Stimulated activated CD8-positive, alpha-beta memory T cell treated with anti-CD3 and anti-CD28 coated beads, Interleukin-15, amount 100 ng/mL, for 24 hours (primary cell): ENCODE data around the gene TMPRSS13.

ENCODE experiments used
- DNase-seq: peaks from one replicate; pipeline ENCODE4 v3.0.0-alpha.2; 2020; ENCODE audit warnings: low read depth

TMPRSS13 gene

DNA sequence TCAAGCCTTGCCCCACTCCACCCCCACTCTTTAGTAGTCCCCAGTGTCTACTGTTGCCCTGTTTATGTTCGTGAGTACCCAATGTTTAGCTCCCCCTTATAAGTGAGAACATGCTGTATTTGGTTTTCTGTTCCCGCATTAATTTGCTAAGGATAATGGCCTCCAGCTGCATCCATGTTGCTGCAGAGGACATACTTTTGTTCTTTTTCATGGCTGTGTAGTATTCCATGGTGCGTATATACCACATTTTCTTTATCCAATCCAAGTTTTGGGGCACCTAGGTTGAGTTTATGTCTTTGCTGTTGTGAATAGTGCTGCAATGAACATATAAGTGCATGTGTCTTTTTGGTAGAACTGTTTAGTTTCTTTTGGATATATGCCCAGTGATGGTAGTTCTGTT is 36.6 kb downstream of the TMPRSS13 start:
- no peak for DNase-seq

DNA sequence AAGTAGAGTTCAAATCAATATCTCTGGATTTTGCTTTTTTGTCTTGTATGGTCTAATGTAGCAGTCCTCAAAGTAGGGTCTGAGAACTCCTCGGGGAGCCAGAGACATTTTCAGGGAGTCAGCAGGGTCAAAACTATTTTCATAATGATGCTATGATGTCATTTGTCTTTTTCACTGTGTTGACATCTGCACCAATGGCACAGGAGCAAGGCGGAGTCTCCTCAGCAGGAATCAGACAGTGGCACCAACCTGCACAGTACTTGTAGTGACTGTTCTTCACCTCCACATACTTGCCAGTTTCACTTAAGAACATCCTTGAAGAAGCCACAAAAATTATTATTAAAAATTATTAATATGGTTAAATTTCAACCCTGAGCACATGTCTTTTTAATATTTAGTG is 37.8 kb downstream of the TMPRSS13 start:
- DNase-seq: no peak

GRCh38 chr11:117888139-117888566 is 41.0 kb downstream of the TMPRSS13 start:
- DNase-seq: no peak

DNA sequence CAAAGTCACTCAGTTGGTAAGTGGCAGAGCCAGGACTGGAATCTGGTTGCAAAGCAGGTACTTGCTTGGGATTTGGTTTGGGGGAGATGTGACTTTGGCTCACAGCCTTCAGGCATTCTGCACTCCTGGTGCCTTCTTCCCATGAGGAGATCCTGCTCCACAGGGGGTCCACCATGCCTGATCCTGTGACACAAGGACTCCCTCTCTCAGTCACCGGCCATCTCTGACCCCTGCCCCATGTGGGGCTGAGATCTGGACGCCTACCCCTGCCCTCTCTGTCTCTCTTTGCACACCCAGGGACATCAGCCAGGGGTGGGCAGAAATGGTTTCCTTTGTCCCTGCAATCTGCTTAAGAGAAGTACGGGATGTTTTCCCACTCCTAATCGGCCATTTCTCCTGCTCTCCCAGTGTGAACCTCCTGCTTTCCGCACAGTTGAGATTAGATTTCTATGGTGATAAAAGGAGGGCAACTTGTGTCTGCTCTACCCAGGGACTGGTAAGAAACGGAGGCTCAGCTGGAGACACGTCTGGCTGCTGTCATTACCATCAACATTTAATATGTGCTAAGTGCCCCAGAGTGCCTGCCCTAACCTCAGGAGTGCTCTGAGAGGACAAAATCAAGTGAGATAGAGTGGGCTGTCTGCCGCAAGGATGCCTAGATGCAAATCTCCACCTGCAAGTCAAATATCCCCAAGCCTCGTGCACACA is 41.6 kb downstream of the TMPRSS13 start:
- DNase-seq: no peak

- DNase-seq: no peak
These were observed 43.4 kb downstream of the TMPRSS13 start for GRCh38 chr11:117885777-117886176.

DNA sequence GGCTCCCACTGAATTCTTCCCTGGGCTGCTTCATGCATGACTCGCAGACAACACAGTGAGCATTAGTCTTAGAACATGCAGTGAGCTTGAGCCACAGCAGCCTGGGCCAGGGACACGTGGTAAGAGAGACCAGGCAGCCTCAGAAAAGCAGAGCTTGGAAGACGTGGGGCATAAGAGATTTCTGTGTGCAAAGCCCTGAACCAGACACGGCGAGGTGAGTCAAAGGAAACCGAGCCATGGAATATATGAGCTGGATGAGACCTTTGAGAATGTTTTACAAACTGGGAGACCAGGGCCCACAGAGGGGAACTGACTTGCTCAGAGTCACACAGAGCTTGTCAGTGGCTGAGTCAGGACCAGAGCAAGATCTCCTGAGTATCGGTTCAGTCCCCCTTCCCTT is 44.2 kb downstream of the TMPRSS13 start:
- DNase-seq: no peak

DNA sequence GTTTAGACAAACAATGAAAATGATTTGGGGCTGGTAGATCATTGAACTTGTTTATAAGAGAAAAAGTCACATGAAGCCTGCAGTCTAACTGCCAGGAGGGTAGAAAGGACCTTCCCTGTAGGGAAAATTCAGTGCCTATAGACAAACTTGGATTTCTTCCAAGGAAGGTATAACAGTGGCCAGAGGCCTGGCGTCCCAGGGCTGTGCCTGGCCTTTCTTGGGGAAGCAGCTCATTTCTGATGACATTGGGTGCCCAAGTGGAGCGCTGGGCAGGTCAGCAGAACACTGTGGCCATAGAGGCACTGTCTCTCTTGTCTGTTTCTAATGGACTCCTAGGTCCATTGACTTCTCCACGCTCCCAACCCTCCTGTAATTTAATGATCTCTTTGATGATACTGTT is 46.1 kb downstream of the TMPRSS13 start:
- no peak for DNase-seq

DNA sequence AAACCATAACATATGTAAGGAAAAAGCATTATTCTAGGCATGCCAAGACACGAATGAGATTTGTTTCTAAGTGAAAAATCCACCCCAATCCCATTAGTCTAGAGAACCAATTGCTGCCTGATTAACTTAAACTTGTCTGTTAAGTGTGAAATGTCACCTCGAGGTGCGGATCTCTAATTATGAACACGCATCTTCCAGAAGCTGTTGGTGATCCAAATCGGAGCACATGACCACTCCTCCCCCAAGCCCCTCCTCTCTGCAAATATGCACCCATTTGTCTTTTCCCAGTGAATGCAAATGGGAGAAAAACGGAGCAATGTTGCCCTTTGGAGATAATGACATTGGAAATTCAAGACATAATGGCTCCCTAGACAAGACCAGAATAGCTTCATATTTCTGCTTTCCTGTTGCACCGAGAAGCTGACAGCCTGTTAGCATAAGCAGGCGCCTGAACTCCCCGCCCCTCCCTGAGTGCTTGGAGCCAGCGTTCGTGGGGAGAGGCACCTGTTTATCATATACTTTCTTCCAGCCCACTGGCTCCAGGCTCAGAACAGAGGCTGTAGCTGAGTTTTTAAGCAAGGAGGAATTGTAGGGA is 46.8 kb downstream of the TMPRSS13 start:
- no peak for DNase-seq

- DNase-seq: no peak
These were observed 48.0 kb downstream of the TMPRSS13 start for GRCh38 chr11:117881217-117881616.

- no peak for DNase-seq
These were observed 49.4 kb downstream of the TMPRSS13 start for GRCh38 chr11:117879516-117880480.

GRCh38 chr11:117878939-117879475 is 50.2 kb downstream of the TMPRSS13 start:
- no peak for DNase-seq

DNA sequence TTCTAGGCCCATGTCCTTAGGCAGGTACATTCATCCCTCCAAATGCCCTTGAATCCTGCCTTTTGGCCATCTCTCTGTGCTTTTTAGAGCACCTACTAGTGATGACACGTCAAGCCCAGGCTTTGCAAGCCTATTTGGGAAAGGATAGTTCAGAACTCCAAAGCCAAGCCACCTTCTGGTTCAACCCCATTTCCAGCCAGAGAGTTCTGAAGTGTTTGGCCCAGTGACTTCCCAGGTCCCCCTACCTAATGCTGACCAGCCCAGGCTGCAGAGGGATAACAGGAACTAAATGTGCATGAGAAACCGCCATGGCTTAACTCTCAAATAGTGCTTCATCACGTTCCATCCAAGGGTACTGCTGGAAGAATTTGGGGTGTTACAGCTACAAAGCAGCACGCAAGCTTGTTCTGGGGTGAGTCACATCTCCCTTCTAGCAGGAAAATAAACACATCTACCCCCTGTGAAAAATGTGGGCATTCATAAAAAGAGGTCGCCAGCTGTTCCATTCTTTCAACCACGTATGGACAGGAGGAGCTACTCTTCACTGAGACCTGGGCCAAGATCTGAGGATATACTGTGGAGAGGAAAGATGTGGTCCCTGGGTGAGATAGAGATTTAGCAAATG is 50.8 kb downstream of the TMPRSS13 start:
- DNase-seq: no peak

GRCh38 chr11:117877120-117877784 is 52.0 kb downstream of the TMPRSS13 start:
- DNase-seq: no peak

GRCh38 chr11:117876341-117877119 is 52.7 kb downstream of the TMPRSS13 start, which contains the start of gene FXYD6:
Gene FXYD6 (minus strand): TSS chr11:117876658. CDS start chr11:117842776, 33,882 bp downstream.
- no peak for DNase-seq

DNA sequence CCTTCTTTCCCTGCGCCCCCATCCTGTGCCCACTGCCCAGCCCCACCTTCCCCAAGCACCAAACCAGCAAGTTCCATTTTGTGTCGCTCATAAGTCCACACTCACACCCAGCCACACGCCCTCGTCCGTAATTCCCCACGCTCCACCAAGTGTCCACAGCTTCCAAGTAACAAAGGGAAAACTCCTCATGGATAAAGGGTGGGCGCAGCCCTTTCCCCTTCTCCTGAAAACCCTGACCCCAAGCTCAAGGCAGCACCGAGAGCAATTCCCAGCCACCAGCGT is 53.2 kb downstream of the TMPRSS13 start:
- DNase-seq: no peak

DNA sequence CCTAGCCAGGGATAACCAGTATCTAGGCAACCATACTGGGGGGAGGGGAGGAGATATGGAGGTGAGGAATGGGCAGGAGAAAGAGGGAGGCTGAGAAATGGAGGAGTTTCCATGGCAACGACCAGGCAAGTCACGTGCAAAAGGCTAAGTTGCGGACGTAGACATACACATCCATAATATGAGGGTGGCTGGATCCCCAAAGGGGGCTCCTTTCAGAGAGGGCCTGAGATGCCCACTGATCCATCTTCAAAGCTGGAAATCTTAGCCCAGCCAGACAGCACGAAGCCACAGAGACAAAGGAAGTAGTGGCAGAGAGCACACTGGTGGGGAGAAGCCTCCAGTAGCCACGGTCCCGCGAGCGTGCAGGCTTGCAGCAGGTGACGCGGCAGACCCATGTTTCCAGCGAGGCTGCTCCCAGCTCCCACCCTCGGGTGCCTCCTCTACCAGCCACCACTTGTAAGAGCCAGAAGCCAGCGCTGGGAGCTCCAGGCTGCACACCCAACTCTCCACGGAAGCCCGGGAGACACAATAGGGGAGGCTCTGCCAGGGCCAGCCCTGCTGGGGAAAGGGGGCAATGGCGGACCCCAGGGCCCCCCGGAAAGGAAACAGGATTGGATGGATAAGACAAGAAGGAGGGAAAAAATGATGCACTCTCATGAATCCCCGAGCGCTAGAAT is 53.7 kb downstream of the TMPRSS13 start:
- DNase-seq: no peak

GRCh38 chr11:117874910-117875381 is 54.3 kb downstream of the TMPRSS13 start:
- DNase-seq: no peak

- DNase-seq: no peak
These were observed 54.8 kb downstream of the TMPRSS13 start for GRCh38 chr11:117874253-117874909.

DNA sequence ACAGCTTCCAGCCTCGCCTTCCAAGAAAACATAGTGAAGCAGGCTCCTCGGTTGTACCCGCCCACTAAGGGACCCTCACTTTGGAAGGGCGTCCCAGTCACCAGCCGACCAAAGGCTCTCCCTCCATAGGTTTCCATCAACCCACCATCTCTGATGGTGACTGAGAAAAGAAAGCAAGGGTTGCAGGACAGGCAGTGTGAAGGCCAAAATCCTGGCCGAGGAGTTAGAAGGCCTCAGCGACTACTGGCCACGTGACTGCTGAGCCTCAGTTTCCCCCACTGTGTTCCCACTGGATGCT is 55.4 kb downstream of the TMPRSS13 start:
- DNase-seq: no peak
